ENCODE measurements around the gene AKAP13. TPM values are rescaled to one million over a fixed set of nuclear protein-coding genes. Genes with fewer than 3 reads are reported as not detected.
"Not testable (repeated sequence)": the region's sequence is repeated elsewhere in the genome, so short reads cannot be mapped to it uniquely, and the experiment has no call there.

AKAP13 gene
- total RNA-seq, 1 donor from 2014 or later, result 443 TPM

GRCh38 chr15:85345196-85345918 lies 35.0 kb upstream of the AKAP13 start:
- H3K9me3 ChIP-seq, H3K27ac ChIP-seq: not testable (repeated sequence)

GRCh38 chr15:85346462-85347084 lies 33.8 kb upstream of the AKAP13 start:
- H3K4me1 ChIP-seq; H3K4me3 ChIP-seq; intact Hi-C loops (cut with DNase I); H3K27ac ChIP-seq; H3K36me3 ChIP-seq; DNase-seq; H3K9me3 ChIP-seq; H3K27me3 ChIP-seq (ENCODE audit: low read depth): not testable (repeated sequence)
- ATAC-seq, result peak; percentile 60 to 70

More at GRCh38 chr15:85345196-85345918, 35.0 kb upstream of the AKAP13 start:
- ATAC-seq; H3K36me3 ChIP-seq; H3K4me3 ChIP-seq; H3K27me3 ChIP-seq (ENCODE audit: low read depth); DNase-seq; intact Hi-C loops (cut with DNase I); H3K4me1 ChIP-seq: not testable (repeated sequence)

DNA sequence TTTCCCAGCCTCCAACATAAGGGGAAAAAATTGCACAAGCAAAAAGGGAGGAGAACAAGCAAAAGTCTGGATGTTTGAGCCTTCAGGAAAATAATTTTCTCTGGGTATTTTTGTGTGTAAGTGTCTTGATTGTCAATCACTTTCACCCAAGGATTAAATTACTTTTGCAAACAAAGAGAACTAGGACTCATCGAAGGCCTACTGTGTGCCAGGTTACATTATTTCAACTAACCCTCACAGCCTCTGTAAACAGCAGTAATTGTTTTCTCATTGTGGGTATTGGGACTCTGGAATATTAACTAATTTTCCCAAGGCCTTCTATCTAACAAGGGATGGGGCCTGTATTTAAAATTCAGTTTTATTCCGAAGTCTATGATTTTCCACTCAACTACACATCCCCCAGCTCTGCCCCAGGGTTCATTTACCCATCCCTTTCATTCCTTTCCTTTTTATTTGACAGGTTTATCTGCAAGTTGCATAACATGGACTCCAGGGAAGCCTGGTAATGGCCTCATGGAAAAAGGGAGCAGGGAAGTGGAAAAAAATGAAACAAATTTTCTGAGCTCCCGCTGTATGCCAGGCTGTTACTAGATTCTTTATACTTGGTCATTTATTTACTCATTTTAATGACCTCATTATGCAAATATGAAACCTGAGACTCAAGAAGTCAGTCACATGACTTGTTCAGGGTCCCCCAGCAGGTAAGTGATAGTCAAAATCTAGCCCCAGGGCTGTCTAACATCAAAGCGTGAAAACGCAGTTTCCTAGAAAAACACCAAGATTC lies 32.9 kb upstream of the AKAP13 start:
- ATAC-seq; H3K4me3 ChIP-seq; H3K9me3 ChIP-seq; intact Hi-C loops (cut with DNase I); H3K36me3 ChIP-seq; H3K27ac ChIP-seq; H3K27me3 ChIP-seq (ENCODE audit: low read depth); H3K4me1 ChIP-seq; DNase-seq: not testable (repeated sequence)

DNA sequence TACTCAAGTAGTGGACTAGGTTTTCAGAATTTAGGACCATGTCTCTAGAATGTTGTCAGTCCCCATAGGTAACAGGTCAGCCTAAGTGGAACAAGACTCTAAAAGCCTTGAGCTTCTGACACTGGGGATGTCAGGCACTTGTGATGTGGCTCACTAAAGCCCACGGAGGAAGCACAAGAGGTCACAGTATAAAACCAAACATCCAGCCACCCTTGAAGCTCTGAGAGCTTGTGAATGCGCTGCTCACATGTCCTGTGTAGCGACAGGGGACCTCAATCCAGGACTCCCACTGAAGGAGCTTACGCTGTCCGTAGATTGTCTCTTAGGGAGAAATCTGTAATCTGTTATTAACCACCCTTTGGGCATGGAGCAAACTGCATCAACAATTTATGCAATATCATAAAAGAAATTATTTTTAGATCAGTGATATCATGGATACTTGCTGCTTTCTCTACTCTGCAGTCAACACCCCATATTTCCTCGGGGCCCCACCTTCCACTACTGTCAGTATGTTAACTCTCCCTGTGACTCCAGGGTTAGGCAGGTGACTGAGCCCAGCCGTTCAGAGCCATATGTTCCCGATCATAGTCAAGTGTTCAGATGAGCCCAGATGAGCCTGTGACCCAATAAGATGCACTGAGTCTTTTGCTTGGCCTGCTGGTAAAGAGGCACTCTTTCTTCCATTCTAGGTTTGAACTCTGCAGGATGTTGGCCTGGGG lies 32.2 kb upstream of the AKAP13 start:
- H3K27me3 ChIP-seq (ENCODE audit: low read depth); H3K27ac ChIP-seq; ATAC-seq; intact Hi-C loops (cut with DNase I); H3K9me3 ChIP-seq; DNase-seq; H3K4me1 ChIP-seq; H3K36me3 ChIP-seq; H3K4me3 ChIP-seq: not testable (repeated sequence)

GRCh38 chr15:85349062-85349461 lies 31.3 kb upstream of the AKAP13 start:
- DNase-seq; H3K4me1 ChIP-seq; H3K27me3 ChIP-seq (ENCODE audit: low read depth); H3K27ac ChIP-seq; intact Hi-C loops (cut with DNase I); H3K36me3 ChIP-seq; H3K9me3 ChIP-seq; ATAC-seq; H3K4me3 ChIP-seq: not testable (repeated sequence)

- Histone ChIP-seq H3K4me3 (no peak overlapping the region), H3K27ac (no peak overlapping the region), H3K4me1 (no peaks in the 10 kb centered on the region), H3K9me3 (no peaks in the 10 kb centered on the region), H3K36me3 (no peaks in the 10 kb centered on the region), H3K27me3 (ENCODE audit: low read depth) (no peaks in the 10 kb centered on the region)
- no peak for DNase-seq
- intact Hi-C loops (cut with DNase I), result no loop called here
- TF ChIP-seq, protein P1, sequence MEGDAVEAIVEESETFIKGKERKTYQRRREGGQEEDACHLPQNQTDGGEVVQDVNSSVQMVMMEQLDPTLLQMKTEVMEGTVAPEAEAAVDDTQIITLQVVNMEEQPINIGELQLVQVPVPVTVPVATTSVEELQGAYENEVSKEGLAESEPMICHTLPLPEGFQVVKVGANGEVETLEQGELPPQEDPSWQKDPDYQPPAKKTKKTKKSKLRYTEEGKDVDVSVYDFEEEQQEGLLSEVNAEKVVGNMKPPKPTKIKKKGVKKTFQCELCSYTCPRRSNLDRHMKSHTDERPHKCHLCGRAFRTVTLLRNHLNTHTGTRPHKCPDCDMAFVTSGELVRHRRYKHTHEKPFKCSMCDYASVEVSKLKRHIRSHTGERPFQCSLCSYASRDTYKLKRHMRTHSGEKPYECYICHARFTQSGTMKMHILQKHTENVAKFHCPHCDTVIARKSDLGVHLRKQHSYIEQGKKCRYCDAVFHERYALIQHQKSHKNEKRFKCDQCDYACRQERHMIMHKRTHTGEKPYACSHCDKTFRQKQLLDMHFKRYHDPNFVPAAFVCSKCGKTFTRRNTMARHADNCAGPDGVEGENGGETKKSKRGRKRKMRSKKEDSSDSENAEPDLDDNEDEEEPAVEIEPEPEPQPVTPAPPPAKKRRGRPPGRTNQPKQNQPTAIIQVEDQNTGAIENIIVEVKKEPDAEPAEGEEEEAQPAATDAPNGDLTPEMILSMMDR (IDR thresholded peaks at IDR 0.05), result no peak
- ATAC-seq, result no peak
Measured at GRCh38 chr15:85350395-85350794, 30.0 kb upstream of the AKAP13 start.

- H3K27ac ChIP-seq; intact Hi-C loops (cut with DNase I): not testable (repeated sequence)
Measured at GRCh38 chr15:85351501-85351900, 28.9 kb upstream of the AKAP13 start.

DNA sequence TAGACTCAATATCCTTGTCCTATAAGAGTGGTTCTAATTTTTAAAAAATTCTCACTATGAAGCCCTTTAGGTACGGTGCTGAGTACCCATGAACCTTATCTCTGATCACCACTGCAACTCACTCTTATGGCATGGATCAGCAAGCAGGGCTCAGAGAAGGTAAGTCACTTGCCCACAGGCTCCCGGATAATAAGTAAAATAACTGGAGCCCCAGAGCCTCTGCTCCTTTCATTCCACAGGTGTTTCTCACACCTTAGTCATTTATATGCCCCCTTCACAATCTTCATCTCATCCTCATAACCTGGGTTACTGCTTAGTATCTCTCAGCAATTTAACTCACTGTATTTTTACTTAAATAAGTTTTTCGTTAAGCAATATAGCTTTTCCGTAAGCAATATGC lies 28.4 kb upstream of the AKAP13 start:
- TF ChIP-seq, protein P1 (IDR thresholded peaks at IDR 0.05), result no peak
- no peaks in the 10 kb centered on the region for H3K27me3 ChIP-seq (ENCODE audit: low read depth)
- no peak for ATAC-seq
- DNase-seq, result no peak
- H3K36me3 ChIP-seq, result no peaks in the 10 kb centered on the region
- no peaks in the 10 kb centered on the region for H3K4me1 ChIP-seq
- intact Hi-C loops (cut with DNase I), result no loop called here
- H3K27ac ChIP-seq, result no peak overlapping the region
- no peak overlapping the region for H3K4me3 ChIP-seq
- no peaks in the 10 kb centered on the region for H3K9me3 ChIP-seq

More at GRCh38 chr15:85351501-85351900, 28.9 kb upstream of the AKAP13 start:
- H3K4me1 ChIP-seq; H3K9me3 ChIP-seq; H3K4me3 ChIP-seq; ATAC-seq; H3K36me3 ChIP-seq; DNase-seq; H3K27me3 ChIP-seq (ENCODE audit: low read depth): not testable (repeated sequence)
